GM18907 (cell line): Measurements from ENCODE around the gene CEP95.
A peak's percentile ranks its signal among the peaks of the same experiment; 100 is the strongest.
"Not testable (repeated sequence)": the region's sequence is repeated elsewhere in the genome, so short reads cannot be mapped to it uniquely, and the experiment has no call there.

Experiments used
- ATAC-seq: cut with Tn5 transposase; IDR thresholded peaks from one replicate; pipeline ENCODE4 v1.9.1; 2021; ENCODE audit warnings: mild to moderate bottlenecking, moderate library complexity; ENCODE audit not compliant: unreplicated experiment

The CEP95 gene

GRCh38 chr17:64494121-64494520, 12.7 kb upstream of the CEP95 start:
- ATAC-seq = no peak

GRCh38 chr17:64495300-64495699, 11.5 kb upstream of the CEP95 start:
- ATAC-seq = not testable (repeated sequence)

GRCh38 chr17:64496348-64496785, 10.4 kb upstream of the CEP95 start:
- peak; percentile 13 for ATAC-seq

- ATAC-seq = peak; percentile 82
Measured at GRCh38 chr17:64496786-64497564, 9.8 kb upstream of the CEP95 start, which contains the start of gene POLG2. POLG2 (minus strand) TSS chr17:64497054; CDS start chr17:64496968, 86 bp downstream.

GRCh38 chr17:64497565-64498035, 9.2 kb upstream of the CEP95 start:
- ATAC-seq = no peak

- no peak for ATAC-seq
Measured at GRCh38 chr17:64498308-64499203, 8.2 kb upstream of the CEP95 start.

- no peak for ATAC-seq
Measured at GRCh38 chr17:64499805-64500486, 6.8 kb upstream of the CEP95 start.

GRCh38 chr17:64500487-64500859, 6.3 kb upstream of the CEP95 start:
- ATAC-seq = no peak

GRCh38 chr17:64500862-64501765, 5.7 kb upstream of the CEP95 start:
- ATAC-seq = no peak

GRCh38 chr17:64502021-64502420, 4.8 kb upstream of the CEP95 start:
- ATAC-seq = no peak

- ATAC-seq = no peak
Measured at GRCh38 chr17:64502809-64503208, 4.0 kb upstream of the CEP95 start.

- no peak for ATAC-seq
Measured at GRCh38 chr17:64503341-64503740, 3.4 kb upstream of the CEP95 start.

- ATAC-seq = no peak
Measured at GRCh38 chr17:64503821-64504768, 2.7 kb upstream of the CEP95 start.

- ATAC-seq = no peak
Measured at GRCh38 chr17:64504769-64505339, 1.9 kb upstream of the CEP95 start.

GRCh38 chr17:64505340-64506200, 1.2 kb upstream of the CEP95 start:
- ATAC-seq = peak; percentile 21

- ATAC-seq = peak; percentile 71
Measured at GRCh38 chr17:64506201-64506575, 589 bp upstream of the CEP95 start, which contains the start of gene DDX5. DDX5 (minus strand) TSS chr17:64506289; CDS start chr17:64506119, 170 bp downstream.

- peak; percentile 22 for ATAC-seq
Measured at GRCh38 chr17:64507413-64507782, 621 bp downstream of the CEP95 start.

GRCh38 chr17:64508683-64509082, 1.9 kb downstream of the CEP95 start:
- ATAC-seq = no peak
